ENCODE results near the gene RABL6.
A peak's percentile ranks its signal among the peaks of the same experiment; 100 is the strongest.
"Not testable (repeated sequence)": the region's sequence is repeated elsewhere in the genome, so short reads cannot be mapped to it uniquely, and the experiment has no call there.

RABL6 gene

DNA sequence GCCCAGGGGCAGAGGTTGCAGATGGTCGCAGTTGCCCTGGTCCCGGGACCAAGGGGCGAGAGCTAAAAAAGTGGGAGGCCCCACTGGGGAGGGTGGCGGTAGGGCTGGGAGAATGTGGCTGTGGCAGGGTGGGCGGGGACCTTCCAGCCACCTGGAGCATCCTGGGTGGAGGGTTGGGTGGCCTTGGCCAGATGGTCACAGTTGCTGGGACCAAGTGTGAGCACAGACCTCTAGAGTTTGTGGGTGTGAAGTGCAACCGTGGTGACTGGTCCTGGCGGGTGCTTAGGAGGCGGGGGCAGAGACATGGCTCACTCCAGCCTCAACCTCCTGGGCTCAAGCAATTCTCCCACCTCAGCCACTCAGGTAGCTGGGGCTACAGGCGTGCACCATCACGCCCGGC lies 72.9 kb downstream of the RABL6 start:
- in situ Hi-C loops (cut with HindIII; ENCODE audit: low pct_ligation_motif_present, low sequenced_read_pairs): no loop called here

DNA sequence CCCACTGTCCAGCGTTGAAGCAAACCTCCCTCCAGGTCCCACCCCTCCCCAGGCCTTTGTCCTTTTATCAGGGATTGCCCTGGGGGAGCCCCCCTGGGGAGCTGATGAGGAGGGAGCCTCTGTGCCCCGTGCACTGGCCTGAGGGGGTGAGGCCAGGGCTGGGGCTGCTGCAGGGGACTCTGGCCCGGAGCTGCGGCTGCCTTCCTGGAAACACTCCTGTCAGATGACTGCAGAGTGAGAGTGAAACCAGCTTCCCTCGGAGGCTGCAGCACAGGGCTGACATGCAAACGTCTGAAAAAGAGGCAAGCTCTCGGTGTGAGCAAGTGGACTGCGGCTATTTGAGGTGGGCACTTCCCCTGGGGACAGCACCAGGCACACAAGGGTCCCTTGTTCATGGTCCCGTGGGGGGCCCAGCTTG lies 74.0 kb downstream of the RABL6 start:
- Histone ChIP-seq H3K4me3 (ENCODE audit: low read depth, low read length) (no peak overlapping the region), H3K27me3 (replicated peaks) (no peaks in the 10 kb centered on the region), H3K36me3 (replicated peaks) (no peaks in the 10 kb centered on the region), H3K27ac (no peak overlapping the region)
- no peak for DNase-seq
- TF ChIP-seq, protein P1, sequence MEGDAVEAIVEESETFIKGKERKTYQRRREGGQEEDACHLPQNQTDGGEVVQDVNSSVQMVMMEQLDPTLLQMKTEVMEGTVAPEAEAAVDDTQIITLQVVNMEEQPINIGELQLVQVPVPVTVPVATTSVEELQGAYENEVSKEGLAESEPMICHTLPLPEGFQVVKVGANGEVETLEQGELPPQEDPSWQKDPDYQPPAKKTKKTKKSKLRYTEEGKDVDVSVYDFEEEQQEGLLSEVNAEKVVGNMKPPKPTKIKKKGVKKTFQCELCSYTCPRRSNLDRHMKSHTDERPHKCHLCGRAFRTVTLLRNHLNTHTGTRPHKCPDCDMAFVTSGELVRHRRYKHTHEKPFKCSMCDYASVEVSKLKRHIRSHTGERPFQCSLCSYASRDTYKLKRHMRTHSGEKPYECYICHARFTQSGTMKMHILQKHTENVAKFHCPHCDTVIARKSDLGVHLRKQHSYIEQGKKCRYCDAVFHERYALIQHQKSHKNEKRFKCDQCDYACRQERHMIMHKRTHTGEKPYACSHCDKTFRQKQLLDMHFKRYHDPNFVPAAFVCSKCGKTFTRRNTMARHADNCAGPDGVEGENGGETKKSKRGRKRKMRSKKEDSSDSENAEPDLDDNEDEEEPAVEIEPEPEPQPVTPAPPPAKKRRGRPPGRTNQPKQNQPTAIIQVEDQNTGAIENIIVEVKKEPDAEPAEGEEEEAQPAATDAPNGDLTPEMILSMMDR (IDR thresholded peaks at IDR 0.05; ENCODE audit: low read depth, low read length, missing control alignments): no peak
- in situ Hi-C loops (cut with HindIII; ENCODE audit: low pct_ligation_motif_present, low sequenced_read_pairs): no loop called here

More for the DNA sequence above, 72.9 kb downstream of the RABL6 start:
- TF ChIP-seq, protein P1 (IDR thresholded peaks at IDR 0.05; ENCODE audit: low read depth, low read length, missing control alignments): no peak
- Histone ChIP-seq H3K27me3 (replicated peaks) (no peaks in the 10 kb centered on the region), H3K36me3 (replicated peaks) (no peaks in the 10 kb centered on the region), H3K27ac (no peak overlapping the region), H3K4me3 (ENCODE audit: low read depth, low read length) (no peak overlapping the region)
- no peak for DNase-seq

DNA sequence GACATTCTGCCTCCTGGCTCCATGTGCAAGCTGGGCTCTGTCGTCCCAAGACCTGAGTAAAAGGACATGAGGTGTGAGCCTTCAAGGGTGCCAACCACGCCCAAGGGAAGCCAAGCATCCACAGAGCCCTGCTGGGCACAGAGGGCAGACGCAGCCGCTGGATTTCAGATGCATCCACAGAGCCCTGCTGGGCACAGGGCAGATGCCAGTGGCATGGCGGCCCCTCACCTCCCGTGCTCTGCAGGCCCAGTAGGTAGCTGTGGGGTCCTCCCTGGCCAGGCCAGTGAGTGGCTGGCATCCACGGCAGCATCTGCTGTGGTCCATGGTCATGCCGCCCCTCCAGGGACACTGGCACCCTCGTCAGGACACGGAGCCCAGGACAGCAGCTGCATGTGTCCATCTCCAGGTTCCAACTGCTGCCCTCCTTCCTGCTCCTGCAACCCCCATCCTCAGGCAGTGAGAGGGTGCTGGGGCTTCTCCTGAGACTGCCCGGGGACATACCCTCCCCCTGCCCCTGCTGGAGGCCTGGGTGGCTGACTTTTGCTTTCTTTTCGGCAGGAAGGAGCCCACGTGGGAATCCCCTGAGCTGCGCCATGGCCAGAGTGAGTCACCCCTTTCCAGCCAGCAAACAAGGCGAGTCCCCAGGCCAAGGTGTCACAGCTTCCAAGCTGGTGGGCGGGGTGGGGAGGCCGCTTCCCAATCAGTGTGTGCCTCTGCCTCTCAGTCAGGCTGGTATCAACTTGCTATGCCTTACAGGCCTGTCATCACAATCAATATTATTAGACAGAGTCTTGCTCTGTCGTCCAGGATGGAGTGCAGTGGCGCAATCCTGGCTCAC lies 74.6 kb downstream of the RABL6 start:
- TF ChIP-seq, protein P1 (IDR thresholded peaks at IDR 0.05; ENCODE audit: low read depth, low read length, missing control alignments): peak; percentile 14
- peak; percentile 70 for DNase-seq
- H3K27me3 ChIP-seq (replicated peaks): no peaks in the 10 kb centered on the region
- no peak overlapping the region for H3K4me3 ChIP-seq (ENCODE audit: low read depth, low read length)
- no peaks in the 10 kb centered on the region for H3K36me3 ChIP-seq (replicated peaks)
- in situ Hi-C loops (cut with HindIII; ENCODE audit: low pct_ligation_motif_present, low sequenced_read_pairs): no loop called here
- H3K27ac ChIP-seq: no peak overlapping the region

DNA sequence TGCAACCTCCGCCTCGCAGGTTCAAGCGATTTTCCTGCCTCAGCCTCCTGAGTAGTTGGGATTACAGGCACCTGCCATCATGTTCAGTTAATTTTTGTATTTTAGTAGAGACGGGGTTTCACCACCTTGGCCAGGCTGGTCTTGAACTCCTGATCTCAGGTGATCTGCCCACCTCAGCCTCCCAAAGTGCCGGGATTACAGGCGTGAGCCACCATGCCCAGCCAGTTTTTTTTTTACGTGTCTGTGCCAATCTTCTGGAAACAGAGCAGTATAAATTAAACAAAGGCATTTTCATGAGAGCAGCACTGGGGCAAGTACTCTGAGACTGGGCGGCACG lies 75.2 kb downstream of the RABL6 start:
- in situ Hi-C loops (cut with HindIII; ENCODE audit: low pct_ligation_motif_present, low sequenced_read_pairs): not testable (repeated sequence)

DNA sequence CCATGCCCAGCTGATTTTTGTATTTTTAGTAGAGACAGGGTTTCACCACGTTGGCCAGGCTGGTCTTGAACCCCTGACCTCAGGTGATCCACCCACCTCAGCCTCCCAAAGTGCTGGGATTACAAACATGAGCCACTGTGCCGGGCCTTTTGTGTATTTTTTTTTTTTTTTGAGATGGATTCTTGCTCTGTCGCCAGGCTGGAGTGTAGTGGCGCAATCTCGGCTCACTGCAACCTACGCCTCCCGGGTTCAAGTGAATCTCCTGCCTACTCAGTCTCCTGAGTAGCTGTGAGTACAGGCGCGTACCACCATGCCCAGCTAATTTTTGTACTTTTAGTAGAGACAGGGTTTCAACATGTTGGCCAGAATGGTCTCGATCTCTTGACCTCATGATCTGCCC lies 75.9 kb downstream of the RABL6 start:
- H3K4me3 ChIP-seq (ENCODE audit: low read depth, low read length); in situ Hi-C loops (cut with HindIII; ENCODE audit: low pct_ligation_motif_present, low sequenced_read_pairs); DNase-seq; H3K27me3 ChIP-seq (replicated peaks); H3K27ac ChIP-seq; H3K36me3 ChIP-seq (replicated peaks): not testable (repeated sequence)

More for the DNA sequence above, 75.2 kb downstream of the RABL6 start:
- not testable (repeated sequence) for H3K36me3 ChIP-seq (replicated peaks); H3K27ac ChIP-seq; H3K27me3 ChIP-seq (replicated peaks); DNase-seq; H3K4me3 ChIP-seq (ENCODE audit: low read depth, low read length)

DNA sequence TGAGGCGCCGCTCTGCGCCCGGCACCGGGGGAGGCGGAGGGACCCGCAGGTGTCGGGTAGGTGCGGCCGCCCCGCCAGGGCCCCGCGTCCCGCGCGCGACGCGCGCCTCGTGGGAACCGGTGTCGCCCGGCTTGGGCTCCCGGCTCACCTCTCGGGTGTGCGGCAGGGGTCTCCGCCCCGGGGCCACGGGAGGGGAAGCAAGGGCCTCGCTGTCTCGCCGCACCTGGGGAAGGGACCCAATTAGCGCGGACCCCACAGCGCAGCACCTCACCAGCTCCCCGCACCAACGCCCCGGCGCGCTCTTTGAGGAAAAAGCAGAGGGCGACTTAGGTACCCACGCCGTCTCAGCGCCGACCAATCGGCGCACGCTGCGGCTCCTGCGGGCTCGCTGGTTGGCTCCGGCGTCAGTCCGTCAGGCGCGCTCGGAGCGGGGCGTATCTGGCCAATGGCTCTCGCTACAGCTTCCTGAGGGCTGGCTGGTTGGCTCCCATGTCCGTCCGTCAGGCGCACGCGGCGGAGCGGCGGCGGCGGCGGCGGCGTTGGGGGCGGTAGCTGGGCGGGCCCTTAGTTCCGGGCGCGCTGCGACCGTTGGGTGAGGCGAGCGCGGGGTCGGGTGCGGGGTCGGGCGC lies 78.3 kb downstream of the RABL6 start, which contains the start of gene TRAF2:
TRAF2 (plus strand) TSS at position 567 of the 629 bp plus-strand sequence. CDS start 12,225 bp downstream, outside the sequence.
- peak; percentile 97 for DNase-seq
- H3K4me3 ChIP-seq (ENCODE audit: low read depth, low read length): peak within 1 kb of the TSS; percentile 70
- peak within 1 kb of the TSS; percentile 65 for H3K27ac ChIP-seq
- TF ChIP-seq, protein P1 (IDR thresholded peaks at IDR 0.05; ENCODE audit: low read depth, low read length, missing control alignments): no peak
- H3K36me3 ChIP-seq (replicated peaks): no peaks in the 10 kb centered on the region
- in situ Hi-C loops (cut with HindIII; ENCODE audit: low pct_ligation_motif_present, low sequenced_read_pairs): no loop called here
- H3K27me3 ChIP-seq (replicated peaks): no peaks in the 10 kb centered on the region
